ENCODE measurements around the gene XPNPEP3. TPM values are rescaled to one million over a fixed set of nuclear protein-coding genes. Genes with fewer than 3 reads are reported as not detected.

XPNPEP3 gene
- total RNA-seq, 3 donors from 2014 or later: 9.8 to 21.7 (median 14.6) TPM

DNA sequence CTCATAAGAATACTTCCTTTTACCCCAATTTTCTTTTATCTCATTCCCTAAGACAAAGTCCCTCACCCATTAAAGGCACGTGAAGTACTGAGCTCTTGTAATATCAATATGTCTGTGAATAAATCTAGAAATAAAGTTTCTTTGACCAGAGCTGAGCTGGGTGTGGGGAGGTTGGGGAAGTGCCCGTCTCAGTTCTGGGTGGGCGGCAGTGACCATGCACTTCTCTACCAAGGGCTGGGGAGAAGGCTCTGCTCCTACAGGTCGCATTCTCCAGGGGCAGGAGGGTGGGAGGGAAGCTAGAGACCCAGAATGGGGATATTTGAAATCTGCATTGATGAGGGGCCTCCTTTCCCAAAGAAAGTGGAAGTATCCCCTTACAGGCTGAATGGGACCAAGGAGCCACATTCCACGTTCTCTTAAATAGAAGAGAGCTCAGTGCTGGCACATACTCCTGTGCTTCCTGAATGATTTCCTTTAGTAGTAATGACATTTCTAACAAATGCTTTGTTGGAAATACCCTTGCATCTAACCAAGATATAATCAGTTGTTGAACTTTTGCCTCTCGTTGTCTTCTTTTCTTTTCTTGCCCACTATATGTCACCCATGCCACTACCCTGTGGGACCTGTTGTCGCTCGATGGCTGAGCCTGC lies 110.3 kb downstream of the XPNPEP3 start:
- intact Hi-C loops (cut with DNase I, micrococcal nuclease): no loop called here
- TF ChIP-seq, protein P1, sequence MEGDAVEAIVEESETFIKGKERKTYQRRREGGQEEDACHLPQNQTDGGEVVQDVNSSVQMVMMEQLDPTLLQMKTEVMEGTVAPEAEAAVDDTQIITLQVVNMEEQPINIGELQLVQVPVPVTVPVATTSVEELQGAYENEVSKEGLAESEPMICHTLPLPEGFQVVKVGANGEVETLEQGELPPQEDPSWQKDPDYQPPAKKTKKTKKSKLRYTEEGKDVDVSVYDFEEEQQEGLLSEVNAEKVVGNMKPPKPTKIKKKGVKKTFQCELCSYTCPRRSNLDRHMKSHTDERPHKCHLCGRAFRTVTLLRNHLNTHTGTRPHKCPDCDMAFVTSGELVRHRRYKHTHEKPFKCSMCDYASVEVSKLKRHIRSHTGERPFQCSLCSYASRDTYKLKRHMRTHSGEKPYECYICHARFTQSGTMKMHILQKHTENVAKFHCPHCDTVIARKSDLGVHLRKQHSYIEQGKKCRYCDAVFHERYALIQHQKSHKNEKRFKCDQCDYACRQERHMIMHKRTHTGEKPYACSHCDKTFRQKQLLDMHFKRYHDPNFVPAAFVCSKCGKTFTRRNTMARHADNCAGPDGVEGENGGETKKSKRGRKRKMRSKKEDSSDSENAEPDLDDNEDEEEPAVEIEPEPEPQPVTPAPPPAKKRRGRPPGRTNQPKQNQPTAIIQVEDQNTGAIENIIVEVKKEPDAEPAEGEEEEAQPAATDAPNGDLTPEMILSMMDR (IDR thresholded peaks at IDR 0.05): no peak
- Histone ChIP-seq H3K4me1 (ENCODE audit: low read depth) (no peaks in the 10 kb centered on the region), H3K4me3 (no peak overlapping the region), H3K9me3 (no peaks in the 10 kb centered on the region), H3K36me3 (ENCODE audit: low read depth) (no peaks in the 10 kb centered on the region)
- ATAC-seq (no peak), DNase-seq (peak in 1 of 3 donors; percentile 15)

DNA sequence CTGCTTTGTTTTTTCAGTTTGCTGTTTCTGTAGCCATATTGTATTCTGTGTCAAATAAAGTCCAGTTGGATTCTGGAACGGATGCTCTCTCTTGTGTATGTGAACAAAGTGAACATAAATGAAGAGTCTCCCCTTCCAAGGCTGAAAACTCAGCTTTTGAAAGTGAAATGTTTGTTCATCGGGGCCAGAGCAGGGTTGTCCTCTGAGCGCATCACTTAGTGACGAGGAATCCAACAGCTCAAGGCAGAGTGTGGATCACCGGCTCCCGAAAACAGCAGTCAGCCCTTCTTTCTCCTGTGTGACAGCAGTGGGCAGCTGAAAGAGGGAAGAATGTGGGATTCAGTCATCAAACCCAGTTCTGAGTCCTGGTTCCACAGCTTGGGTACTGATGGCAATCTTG lies 115.6 kb downstream of the XPNPEP3 start:
- DNase-seq (no peak), ATAC-seq (no peak)
- no peak overlapping the region for H3K4me3 ChIP-seq
- no peaks in the 10 kb centered on the region for H3K4me1 ChIP-seq (ENCODE audit: low read depth)
- no peaks in the 10 kb centered on the region for H3K9me3 ChIP-seq
- H3K36me3 ChIP-seq (ENCODE audit: low read depth): no peaks in the 10 kb centered on the region
- TF ChIP-seq, protein P1 (IDR thresholded peaks at IDR 0.05): no peak
- intact Hi-C loops (cut with DNase I, micrococcal nuclease): no loop called here

DNA sequence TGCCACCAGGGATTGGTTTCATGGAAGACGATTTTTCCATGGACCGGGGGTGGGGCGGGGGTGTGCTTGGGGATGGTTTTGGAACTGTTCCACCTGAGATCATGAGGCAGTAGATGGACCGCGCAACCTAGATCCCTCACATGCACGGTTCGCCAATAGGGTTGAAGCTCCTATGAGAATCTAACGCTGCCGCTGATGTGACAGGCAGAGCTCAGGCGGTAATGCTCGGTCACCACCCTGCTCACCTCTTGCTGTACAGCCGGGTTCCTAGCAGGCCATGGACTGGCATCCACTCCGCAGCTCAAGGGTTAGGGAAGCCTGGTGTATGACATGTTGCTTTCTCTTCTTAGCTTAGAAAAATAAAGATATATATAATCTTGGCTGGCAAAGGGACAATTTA lies 116.2 kb downstream of the XPNPEP3 start:
- no peak for ATAC-seq
- no peaks in the 10 kb centered on the region for H3K36me3 ChIP-seq (ENCODE audit: low read depth)
- H3K4me1 ChIP-seq (ENCODE audit: low read depth): no peaks in the 10 kb centered on the region
- intact Hi-C loops (cut with DNase I, micrococcal nuclease): no loop called here
- H3K9me3 ChIP-seq: no peaks in the 10 kb centered on the region
- TF ChIP-seq, protein P1 (IDR thresholded peaks at IDR 0.05): no peak
- DNase-seq: peak in 1 of 3 donors; percentile 22
- no peak overlapping the region for H3K4me3 ChIP-seq

DNA sequence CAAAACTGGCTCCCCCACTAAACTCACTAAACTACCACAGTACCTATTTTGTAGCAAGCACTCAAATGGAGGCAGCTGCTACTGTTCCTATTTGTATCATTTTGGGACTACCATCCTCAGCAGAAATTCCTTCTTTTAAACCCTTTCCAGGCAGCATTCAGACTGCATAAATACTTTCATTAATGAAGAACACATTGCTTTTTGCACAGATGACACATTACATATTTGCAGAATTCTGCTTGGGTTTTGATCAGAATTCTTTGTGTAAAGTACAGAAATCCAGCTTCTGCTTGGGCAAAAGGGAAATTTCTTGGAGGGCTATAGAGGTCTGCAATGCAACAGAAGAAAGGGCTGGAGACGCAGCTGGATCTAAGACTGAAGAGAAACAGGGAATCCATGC lies 118.4 kb downstream of the XPNPEP3 start:
- DNase-seq (no peak), ATAC-seq (no peak)
- Histone ChIP-seq H3K4me3 (no peak overlapping the region), H3K4me1 (ENCODE audit: low read depth) (no peaks in the 10 kb centered on the region), H3K9me3 (no peaks in the 10 kb centered on the region), H3K36me3 (ENCODE audit: low read depth) (no peaks in the 10 kb centered on the region)
- TF ChIP-seq, protein P1 (IDR thresholded peaks at IDR 0.05): no peak
- intact Hi-C loops (cut with DNase I, micrococcal nuclease): no loop called here

DNA sequence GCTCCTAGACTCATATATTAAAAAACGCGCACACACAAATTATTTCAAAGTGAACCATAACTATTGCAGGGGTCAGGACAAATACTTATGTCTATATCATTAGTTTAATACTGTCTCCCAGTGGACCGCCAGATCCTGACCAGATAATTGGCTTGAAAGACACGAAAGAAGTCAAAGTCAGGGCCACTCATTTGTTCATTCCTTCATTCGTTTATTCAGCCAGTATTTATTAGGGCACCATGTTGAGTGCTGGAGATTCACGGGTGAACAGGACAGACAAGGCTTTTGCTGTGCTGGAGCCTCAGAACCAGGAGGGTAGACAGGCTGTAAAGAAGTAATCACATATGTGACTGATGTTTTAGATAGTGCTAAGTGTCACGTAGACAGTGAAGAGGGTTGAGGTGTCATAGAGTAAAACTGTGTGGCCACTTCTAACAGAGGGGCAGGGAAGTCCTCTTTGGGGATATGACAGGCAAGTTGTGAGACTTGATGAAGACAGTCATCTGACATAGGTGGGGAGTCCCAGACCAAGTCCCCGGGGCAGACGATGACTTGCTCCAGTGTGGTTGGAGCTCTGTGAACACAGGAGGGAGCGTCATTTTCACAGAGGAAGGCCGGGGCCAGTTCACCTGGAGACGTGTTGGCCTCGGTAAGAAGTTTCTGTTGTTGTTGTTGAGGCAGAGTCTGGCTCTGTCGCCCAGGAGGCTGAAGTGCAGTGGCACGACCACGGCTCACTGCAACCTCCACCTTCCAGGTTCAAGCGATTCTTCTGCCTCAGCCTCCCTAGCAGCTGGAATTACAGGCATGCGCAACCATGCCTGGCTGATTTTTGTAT lies 120.1 kb downstream of the XPNPEP3 start:
- no peaks in the 10 kb centered on the region for H3K4me1 ChIP-seq (ENCODE audit: low read depth)
- TF ChIP-seq, protein P1 (IDR thresholded peaks at IDR 0.05): no peak

More for the DNA sequence above, 120.1 kb downstream of the XPNPEP3 start:
- H3K36me3 ChIP-seq (ENCODE audit: low read depth): no peaks in the 10 kb centered on the region
- no peak overlapping the region for H3K4me3 ChIP-seq
- ATAC-seq (no peak), DNase-seq (peak in 1 of 3 donors; percentile 13)
- no peaks in the 10 kb centered on the region for H3K9me3 ChIP-seq
- intact Hi-C loops (cut with DNase I, micrococcal nuclease): no loop called here
